Measurements from ENCODE around the gene SCNN1A. TPM values are rescaled to one million over a fixed set of nuclear protein-coding genes. Genes with fewer than 3 reads are reported as not detected.

SCNN1A gene
- total RNA-seq, 3 donors from 2014 or later: 1.3 to 175 (median 93.7) TPM

DNA sequence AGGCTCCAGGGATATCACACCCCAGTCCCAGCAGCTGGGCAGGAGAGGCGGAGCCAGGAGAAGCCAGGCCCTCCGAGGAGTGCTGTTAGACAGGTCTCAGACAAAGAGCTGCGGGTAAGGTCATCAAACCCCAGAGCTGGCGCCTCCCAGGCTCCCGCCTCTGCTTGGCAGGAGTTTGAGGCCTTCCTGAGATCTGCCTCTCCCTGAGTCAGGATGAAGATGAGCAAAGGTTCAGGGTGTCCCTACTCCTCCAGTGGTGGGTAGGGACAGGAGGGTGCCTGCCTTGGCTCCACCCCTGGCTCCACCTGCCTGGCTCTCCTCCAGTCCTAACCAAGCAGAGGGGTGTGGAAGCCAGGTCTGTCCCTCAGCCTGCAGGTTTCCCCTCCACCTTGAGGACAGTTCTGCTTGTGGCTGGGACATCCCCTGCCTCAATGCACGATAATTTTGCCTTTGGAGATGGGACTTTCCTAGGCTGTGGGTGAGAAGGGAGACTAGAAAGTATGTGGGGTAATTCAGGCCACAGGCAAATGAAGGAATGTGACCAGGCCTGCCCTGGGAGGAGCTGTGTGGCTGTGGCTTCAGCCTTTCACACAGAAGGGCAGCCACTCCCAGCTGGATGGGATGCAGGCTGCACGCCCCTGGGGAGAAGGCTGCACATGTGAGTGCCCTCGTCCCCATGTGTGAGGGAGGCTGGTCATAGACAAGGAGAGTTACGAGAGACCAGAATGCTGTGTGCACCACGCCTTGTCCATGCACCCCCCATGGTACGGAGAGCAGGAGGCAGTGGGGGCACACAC is 62.6 kb downstream of the SCNN1A start:
- DNase-seq (ENCODE audit: low spot score in 2 of 2): peak; percentile 81 to 90
- H3K27me3 ChIP-seq: no peaks in the 10 kb centered on the region
- no peaks in the 10 kb centered on the region for H3K9me3 ChIP-seq
- intact Hi-C loops (cut with DNase I; ENCODE audit: low total_unique reads): no loop called here
- H3K4me3 ChIP-seq: peak overlapping the region in 1 of 3 donors; percentile 25
- TF ChIP-seq CTCF (IDR thresholded peaks at IDR 0.05) (no peak), POLR2AphosphoS5 (IDR thresholded peaks at IDR 0.05) (peak in 1 of 3 donors; percentile 25)
- H3K27ac ChIP-seq: peak overlapping the region; percentile 93 to 96
- H3K4me1 ChIP-seq: peaks cover 12 to 18% of the 10 kb centered on the region in 2 donors
- H3K36me3 ChIP-seq: no peaks in the 10 kb centered on the region

DNA sequence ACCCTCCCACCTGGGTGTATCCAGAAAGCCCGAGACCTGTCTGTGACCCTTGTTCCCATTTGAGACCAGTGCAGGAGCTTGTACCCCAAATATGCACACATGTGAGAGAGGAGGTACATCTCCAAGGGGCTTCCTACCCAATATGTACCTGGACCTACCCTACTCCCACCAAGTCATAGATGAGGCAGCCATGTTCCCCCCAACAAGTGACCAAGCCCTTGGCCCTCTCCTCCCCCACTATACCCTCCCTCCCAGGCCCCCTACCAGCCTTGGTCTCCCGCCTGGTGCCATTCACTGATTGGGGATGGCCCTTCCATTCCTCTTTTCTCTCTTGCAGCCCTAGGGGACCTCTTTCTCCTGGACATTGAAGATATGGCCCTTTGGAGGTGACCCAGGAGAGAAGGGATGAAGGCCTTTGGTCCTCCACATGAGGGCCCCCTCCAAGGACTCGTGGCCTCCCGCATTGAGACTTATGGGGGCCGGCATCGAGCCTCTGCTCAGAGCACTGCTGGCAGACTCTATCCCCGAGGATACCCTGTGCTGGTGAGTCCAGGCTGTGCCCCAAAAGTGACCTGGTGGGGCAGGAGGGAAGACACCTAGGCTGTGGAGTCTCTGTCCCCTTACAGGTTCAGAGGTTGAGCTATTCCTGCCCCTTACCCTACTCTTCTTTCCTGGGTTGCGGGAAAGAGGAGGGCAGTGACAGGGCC is 63.4 kb downstream of the SCNN1A start:
- Histone ChIP-seq H3K4me3 (peak overlapping the region in 1 of 3 donors; percentile 25), H3K4me1 (peaks cover 12 to 18% of the 10 kb centered on the region in 2 donors), H3K36me3 (no peaks in the 10 kb centered on the region), H3K27me3 (no peaks in the 10 kb centered on the region), H3K9me3 (no peaks in the 10 kb centered on the region), H3K27ac (peak overlapping the region; percentile 93 to 96)
- intact Hi-C loops (cut with DNase I; ENCODE audit: low total_unique reads): no loop called here
- TF ChIP-seq POLR2AphosphoS5 (IDR thresholded peaks at IDR 0.05) (no peak), POLR2A (IDR thresholded peaks at IDR 0.05) (no peak), CTCF (IDR thresholded peaks at IDR 0.05) (no peak)
- no peak for DNase-seq (ENCODE audit: low spot score in 2 of 2)

DNA sequence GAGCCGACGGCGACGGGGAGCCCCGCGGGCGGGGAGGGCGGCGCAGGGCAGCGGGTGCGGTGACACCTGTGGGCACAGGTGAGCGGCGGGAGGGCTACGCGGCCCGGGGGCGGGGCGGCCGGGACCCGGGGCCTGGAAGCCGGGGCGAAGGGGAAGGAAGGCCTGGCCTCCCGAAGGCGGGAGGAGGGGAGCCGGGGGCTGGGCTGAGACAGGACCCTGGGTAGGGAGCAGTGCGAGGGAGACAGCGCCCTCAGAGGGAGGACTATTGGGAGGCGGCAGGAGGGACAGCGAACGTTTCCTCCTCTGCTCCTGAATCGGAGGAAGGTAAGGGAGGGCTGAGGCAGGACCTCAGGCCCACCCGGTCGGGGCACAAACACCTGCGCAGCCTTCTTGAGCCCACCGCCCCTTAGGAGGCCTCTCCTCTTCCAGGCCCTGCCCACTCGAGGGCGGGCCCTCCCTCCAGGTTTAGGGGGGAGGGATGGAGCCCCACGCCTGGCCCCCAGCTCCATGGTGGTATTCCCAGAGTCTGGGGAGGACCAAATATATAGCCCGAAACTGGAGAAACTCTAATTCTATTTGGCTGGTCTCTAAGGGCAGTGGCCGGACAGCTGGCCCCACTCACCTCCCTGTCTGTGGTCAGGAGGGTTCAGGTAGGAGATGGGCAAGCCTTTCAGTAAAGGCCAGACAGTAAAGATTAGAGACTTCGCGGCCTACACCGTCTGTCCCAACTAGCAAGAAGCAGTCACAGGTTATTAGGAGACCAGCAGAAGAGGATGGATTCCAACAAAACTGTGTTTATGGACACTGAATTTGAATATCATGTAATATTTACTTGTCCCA is 64.4 kb downstream of the SCNN1A start:
- H3K36me3 ChIP-seq: no peaks in the 10 kb centered on the region
- DNase-seq (ENCODE audit: low spot score in 2 of 2): no peak
- H3K9me3 ChIP-seq: no peaks in the 10 kb centered on the region
- peak overlapping the region; percentile 25 to 74 (median 66) for H3K4me3 ChIP-seq
- H3K27ac ChIP-seq: peak overlapping the region; percentile 93 to 96
- H3K27me3 ChIP-seq: no peaks in the 10 kb centered on the region
- intact Hi-C loops (cut with DNase I; ENCODE audit: low total_unique reads): no loop called here
- peaks cover 12 to 18% of the 10 kb centered on the region in 2 donors for H3K4me1 ChIP-seq
- no peak for TF ChIP-seq POLR2AphosphoS5 (IDR thresholded peaks at IDR 0.05)
- TF ChIP-seq CTCF (IDR thresholded peaks at IDR 0.05): no peak
- no peak for TF ChIP-seq POLR2A (IDR thresholded peaks at IDR 0.05)

DNA sequence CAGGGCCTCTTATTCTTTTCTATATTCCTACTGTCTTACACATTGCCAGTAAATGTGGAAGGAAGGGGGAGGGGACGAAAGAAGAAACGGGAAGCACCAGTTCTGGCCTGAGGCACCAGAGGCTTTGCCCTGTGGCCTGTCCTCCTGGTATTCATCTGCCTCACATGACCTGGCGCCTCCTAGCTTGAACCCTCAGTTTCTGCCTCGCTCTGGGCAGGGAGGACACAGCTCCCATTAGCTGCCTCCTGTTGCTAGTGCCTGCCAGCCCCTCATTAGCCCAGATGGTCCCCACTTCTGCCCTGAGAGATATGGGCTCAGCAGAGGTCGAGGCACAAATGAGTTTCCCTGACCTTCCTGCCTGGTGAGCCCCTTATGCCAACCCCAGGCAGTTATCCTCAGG is 67.8 kb downstream of the SCNN1A start:
- intact Hi-C loops (cut with DNase I; ENCODE audit: low total_unique reads): no loop called here

More for the DNA sequence above, 67.8 kb downstream of the SCNN1A start:
- DNase-seq (ENCODE audit: low spot score in 2 of 2): no peak
- Histone ChIP-seq H3K9me3 (no peaks in the 10 kb centered on the region), H3K27ac (no peak overlapping the region), H3K4me3 (no peak overlapping the region), H3K36me3 (no peaks in the 10 kb centered on the region), H3K4me1 (peaks cover 8 to 9% of the 10 kb centered on the region in 2 donors), H3K27me3 (no peaks in the 10 kb centered on the region)
- TF ChIP-seq POLR2AphosphoS5 (IDR thresholded peaks at IDR 0.05) (no peak), CTCF (IDR thresholded peaks at IDR 0.05) (no peak), POLR2A (IDR thresholded peaks at IDR 0.05) (no peak)
